Activated T-cell treated with anti-CD3 and anti-CD28 coated beads, Interleukin-2, amount 50 U/mL, for 1 hour (primary cell): Measurements from ENCODE around the gene CST9L.

Source experiments
- DNase-seq: peaks from one replicate; pipeline ENCODE4 v3.0.0-alpha.2; 2020

Gene CST9L

GRCh38 chr20:23542801-23543200 is 25.5 kb downstream of the CST9L start:
- DNase-seq, result no peak

- DNase-seq, result no peak
These were observed 26.5 kb downstream of the CST9L start for GRCh38 chr20:23541776-23542175.

GRCh38 chr20:23541330-23541729 is 27.0 kb downstream of the CST9L start:
- DNase-seq, result no peak

- DNase-seq, result no peak
These were observed 27.7 kb downstream of the CST9L start for GRCh38 chr20:23540624-23541023.

GRCh38 chr20:23537030-23537429 is 31.3 kb downstream of the CST9L start:
- DNase-seq, result no peak

- no peak for DNase-seq
These were observed 31.8 kb downstream of the CST9L start for GRCh38 chr20:23536328-23536974.

GRCh38 chr20:23534801-23535593 is 33.3 kb downstream of the CST9L start:
- no peak for DNase-seq

GRCh38 chr20:23533161-23533560 is 35.1 kb downstream of the CST9L start:
- no peak for DNase-seq

- no peak for DNase-seq
These were observed 35.8 kb downstream of the CST9L start for GRCh38 chr20:23532533-23532932.

- DNase-seq, result no peak
These were observed 37.2 kb downstream of the CST9L start for GRCh38 chr20:23530937-23531567.

- no peak for DNase-seq
These were observed 39.3 kb downstream of the CST9L start for GRCh38 chr20:23528867-23529431.

GRCh38 chr20:23526850-23527249 is 41.4 kb downstream of the CST9L start:
- no peak for DNase-seq

GRCh38 chr20:23524146-23524545 is 44.1 kb downstream of the CST9L start:
- DNase-seq, result no peak

GRCh38 chr20:23520185-23520584 is 48.1 kb downstream of the CST9L start:
- DNase-seq, result no peak

- DNase-seq, result no peak
These were observed 48.7 kb downstream of the CST9L start for GRCh38 chr20:23519556-23519955.

GRCh38 chr20:23517719-23518118 is 50.6 kb downstream of the CST9L start:
- DNase-seq, result no peak

- DNase-seq, result no peak
These were observed 52.9 kb downstream of the CST9L start for GRCh38 chr20:23515250-23515939.

- DNase-seq, result no peak
These were observed 53.4 kb downstream of the CST9L start for GRCh38 chr20:23514848-23515247.
